ENCODE results near the gene CDC14A. TPM values are rescaled to one million over a fixed set of nuclear protein-coding genes. Genes with fewer than 3 reads are reported as not detected.
A peak's percentile ranks its signal among the peaks of the same experiment; 100 is the strongest.

The CDC14A gene
- total RNA-seq, 4 donors from 2014 or later = 8.6 to 20.1 (median 11.0) TPM

DNA sequence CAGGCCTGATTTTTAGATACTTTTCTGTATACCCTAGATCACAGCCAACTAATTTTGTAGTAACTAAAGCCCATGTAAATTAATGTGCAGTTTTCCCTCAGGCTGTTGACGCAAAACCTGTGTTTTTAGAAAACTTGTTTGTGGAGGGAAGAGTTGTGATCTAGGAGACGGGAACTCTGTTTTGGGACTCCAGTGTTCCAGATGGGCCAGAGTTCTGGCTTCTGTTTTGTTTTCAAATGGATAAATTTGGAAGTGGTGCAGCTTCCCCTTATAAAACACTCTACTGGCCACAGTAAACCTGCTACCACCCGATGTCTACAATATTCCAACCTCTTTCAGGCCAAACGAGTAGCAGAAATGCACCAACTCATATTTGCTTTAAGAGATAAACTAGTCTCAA lies 172.0 kb downstream of the CDC14A start:
- H3K9me3 ChIP-seq = no peaks in the 10 kb centered on the region
- no peaks in the 10 kb centered on the region for H3K27me3 ChIP-seq
- H3K36me3 ChIP-seq = no peaks in the 10 kb centered on the region
- no peak overlapping the region for H3K4me3 ChIP-seq
- WGBS, 2 donors (ENCODE audit: low coverage in 1 of 2) = 63 to 79% methylated on average over 3 to 4 of the region's 4 CpGs
- no peak overlapping the region for H3K27ac ChIP-seq
- TF ChIP-seq POLR2A (IDR thresholded peaks at IDR 0.05) (no peak), EP300 (IDR thresholded peaks at IDR 0.05) (no peak), POLR2AphosphoS5 (IDR thresholded peaks at IDR 0.05) (no peak)
- TF ChIP-seq, protein P1, sequence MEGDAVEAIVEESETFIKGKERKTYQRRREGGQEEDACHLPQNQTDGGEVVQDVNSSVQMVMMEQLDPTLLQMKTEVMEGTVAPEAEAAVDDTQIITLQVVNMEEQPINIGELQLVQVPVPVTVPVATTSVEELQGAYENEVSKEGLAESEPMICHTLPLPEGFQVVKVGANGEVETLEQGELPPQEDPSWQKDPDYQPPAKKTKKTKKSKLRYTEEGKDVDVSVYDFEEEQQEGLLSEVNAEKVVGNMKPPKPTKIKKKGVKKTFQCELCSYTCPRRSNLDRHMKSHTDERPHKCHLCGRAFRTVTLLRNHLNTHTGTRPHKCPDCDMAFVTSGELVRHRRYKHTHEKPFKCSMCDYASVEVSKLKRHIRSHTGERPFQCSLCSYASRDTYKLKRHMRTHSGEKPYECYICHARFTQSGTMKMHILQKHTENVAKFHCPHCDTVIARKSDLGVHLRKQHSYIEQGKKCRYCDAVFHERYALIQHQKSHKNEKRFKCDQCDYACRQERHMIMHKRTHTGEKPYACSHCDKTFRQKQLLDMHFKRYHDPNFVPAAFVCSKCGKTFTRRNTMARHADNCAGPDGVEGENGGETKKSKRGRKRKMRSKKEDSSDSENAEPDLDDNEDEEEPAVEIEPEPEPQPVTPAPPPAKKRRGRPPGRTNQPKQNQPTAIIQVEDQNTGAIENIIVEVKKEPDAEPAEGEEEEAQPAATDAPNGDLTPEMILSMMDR (IDR thresholded peaks at IDR 0.05) = no peak
- peak; percentile 28 for ATAC-seq
- H3K4me1 ChIP-seq = peaks cover 0 to 3% (median 0%) of the 10 kb centered on the region in 3 donors

DNA sequence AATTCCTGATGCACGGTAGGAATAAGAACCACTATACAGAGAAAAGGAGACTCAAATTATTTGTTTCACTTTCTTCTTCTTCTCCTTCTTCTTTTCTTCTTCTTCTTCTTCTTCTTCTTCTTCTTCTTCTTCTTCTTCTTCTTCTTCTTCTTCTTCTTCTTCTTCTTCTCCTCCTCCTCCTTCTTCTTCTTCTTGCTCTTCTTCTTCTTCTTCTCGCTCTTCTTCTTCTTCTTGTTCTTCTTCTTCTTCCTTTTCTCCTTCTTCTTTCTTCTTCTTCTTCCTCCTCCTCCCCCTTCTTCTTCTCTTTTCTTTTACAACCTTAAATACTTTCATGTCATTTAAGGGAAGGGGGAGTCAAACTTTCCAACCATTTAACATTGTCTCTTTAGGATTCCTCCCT lies 174.6 kb downstream of the CDC14A start:
- ATAC-seq = no peak
- Histone ChIP-seq H3K36me3 (no peaks in the 10 kb centered on the region), H3K4me1 (peaks cover 0 to 3% (median 0%) of the 10 kb centered on the region in 3 donors), H3K27ac (no peak overlapping the region), H3K27me3 (no peaks in the 10 kb centered on the region), H3K9me3 (no peaks in the 10 kb centered on the region), H3K4me3 (no peak overlapping the region)
- TF ChIP-seq POLR2AphosphoS5 (IDR thresholded peaks at IDR 0.05) (no peak), EP300 (IDR thresholded peaks at IDR 0.05) (no peak), POLR2A (IDR thresholded peaks at IDR 0.05) (no peak)
- TF ChIP-seq, protein P1 (IDR thresholded peaks at IDR 0.05) = no peak
- WGBS, 2 donors (ENCODE audit: low coverage in 1 of 2) = 95 to 98% methylated on average over 2 of the region's 2 CpGs

DNA sequence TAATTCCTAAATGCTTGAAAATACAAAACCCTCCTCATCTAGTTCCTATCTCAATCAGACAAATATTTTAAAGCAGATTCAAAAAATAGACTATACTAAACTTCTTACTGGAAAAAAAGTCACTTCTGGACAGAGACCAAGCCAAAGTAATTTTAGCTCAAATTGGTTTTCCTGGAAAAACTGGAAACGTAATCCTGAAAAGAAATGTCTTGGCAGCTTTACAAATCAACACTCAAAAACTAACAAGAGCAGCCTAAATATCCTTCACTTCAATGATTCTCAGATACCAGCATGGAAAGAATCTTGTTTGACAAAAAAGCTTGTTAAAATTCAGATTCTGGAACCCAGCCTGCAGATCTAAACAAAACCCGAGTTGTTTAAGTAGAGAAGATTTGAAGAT lies 176.6 kb downstream of the CDC14A start:
- Histone ChIP-seq H3K27me3 (no peaks in the 10 kb centered on the region), H3K36me3 (no peaks in the 10 kb centered on the region), H3K27ac (no peak overlapping the region), H3K9me3 (no peaks in the 10 kb centered on the region), H3K4me3 (no peak overlapping the region), H3K4me1 (peaks cover 0 to 3% (median 0%) of the 10 kb centered on the region in 3 donors)
- WGBS, 2 donors (ENCODE audit: low coverage in 1 of 2) = 10 to 13% methylated on average over 2 of the region's 2 CpGs
- TF ChIP-seq, protein P1 (IDR thresholded peaks at IDR 0.05) = no peak
- TF ChIP-seq POLR2AphosphoS5 (IDR thresholded peaks at IDR 0.05) = peak; percentile 9
- ATAC-seq = no peak

DNA sequence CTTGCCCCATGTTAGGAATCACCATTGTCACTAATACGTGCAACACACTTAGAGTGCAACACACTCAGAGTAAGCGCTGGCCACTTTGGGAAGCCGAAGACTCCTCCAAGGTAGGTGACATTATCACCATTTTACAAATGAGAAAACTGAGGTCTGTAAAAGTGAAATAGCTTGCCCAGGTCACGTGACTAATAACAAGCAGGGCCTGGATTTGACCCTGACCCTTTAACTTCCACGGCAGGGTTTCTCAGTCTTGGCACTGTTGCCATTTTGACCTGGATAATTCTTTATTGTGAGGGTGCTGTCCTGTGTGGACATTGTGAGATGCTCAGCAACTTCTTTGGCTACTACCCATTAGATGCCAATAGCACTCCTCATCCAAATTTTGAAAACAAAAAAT lies 177.8 kb downstream of the CDC14A start:
- ATAC-seq = no peak
- no peaks in the 10 kb centered on the region for H3K27me3 ChIP-seq
- H3K9me3 ChIP-seq = no peaks in the 10 kb centered on the region
- WGBS, 2 donors (ENCODE audit: low coverage in 1 of 2) = 92% methylated on average over 4 to 5 of the region's 5 CpGs
- H3K4me1 ChIP-seq = peaks cover 0 to 3% (median 0%) of the 10 kb centered on the region in 3 donors
- peak overlapping the region in 3 of 4 donors; percentile 5 to 66 (median 30) for H3K27ac ChIP-seq
- H3K4me3 ChIP-seq = no peak overlapping the region
- TF ChIP-seq, protein P1 (IDR thresholded peaks at IDR 0.05) = no peak
- no peak for TF ChIP-seq POLR2AphosphoS5 (IDR thresholded peaks at IDR 0.05)
- no peak for TF ChIP-seq POLR2A (IDR thresholded peaks at IDR 0.05)
- no peak for TF ChIP-seq EP300 (IDR thresholded peaks at IDR 0.05)
- H3K36me3 ChIP-seq = no peaks in the 10 kb centered on the region

DNA sequence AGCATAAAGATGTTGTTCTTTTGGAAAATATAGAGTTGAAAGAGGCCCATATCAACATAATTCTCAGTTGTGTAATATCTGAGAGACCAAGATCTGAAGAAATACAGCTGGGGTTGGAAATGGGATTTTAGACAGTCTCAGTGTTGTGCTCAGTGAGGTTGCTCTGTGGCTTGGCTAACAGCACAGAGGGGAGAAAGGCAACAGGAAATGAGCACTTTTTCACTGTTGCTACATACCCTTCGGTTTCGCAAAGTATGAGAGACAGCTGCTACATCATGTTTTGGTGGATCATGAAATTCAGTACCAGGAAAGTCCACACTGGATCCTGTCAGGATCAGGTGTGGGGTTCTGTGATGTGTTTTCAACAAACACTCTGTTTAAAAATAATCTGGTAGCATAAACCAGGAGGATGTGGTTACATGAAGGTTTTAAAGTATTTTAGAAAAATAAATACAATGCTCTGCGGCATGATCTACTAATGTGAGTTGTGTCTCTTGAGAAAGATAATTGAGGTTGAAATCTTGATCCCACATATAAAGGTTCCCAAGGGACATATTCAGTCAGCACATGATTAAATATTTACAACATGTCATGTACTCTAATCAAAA lies 178.7 kb downstream of the CDC14A start:
- Histone ChIP-seq H3K27ac (peak overlapping the region in 3 of 4 donors; percentile 16 to 66 (median 44)), H3K4me1 (peaks cover 0 to 3% (median 0%) of the 10 kb centered on the region in 3 donors), H3K36me3 (no peaks in the 10 kb centered on the region), H3K9me3 (no peaks in the 10 kb centered on the region), H3K27me3 (no peaks in the 10 kb centered on the region), H3K4me3 (no peak overlapping the region)
- TF ChIP-seq POLR2A (IDR thresholded peaks at IDR 0.05) = no peak
- TF ChIP-seq POLR2AphosphoS5 (IDR thresholded peaks at IDR 0.05) = peak; percentile 59
- TF ChIP-seq, protein P1 (IDR thresholded peaks at IDR 0.05) = no peak
- WGBS, 2 donors (ENCODE audit: low coverage in 1 of 2) = 63 to 64% methylated on average over 2 to 3 of the region's 3 CpGs
- ATAC-seq = peak; percentile 95
